NK-92 (cell line): Measurements from ENCODE around the gene ATP13A3.
"Not testable (repeated sequence)": the region's sequence is repeated elsewhere in the genome, so short reads cannot be mapped to it uniquely, and the experiment has no call there.

Experiments
- DNase-seq: peaks from one replicate; lab custom pipeline; 2025; ENCODE audit not compliant: unreplicated experiment; lab: John Stamatoyannopoulos, UW

Gene ATP13A3

GRCh38 chr3:194500198-194500597 is 13.4 kb upstream of the ATP13A3 start:
- no peak for DNase-seq

GRCh38 chr3:194499516-194499915 is 12.7 kb upstream of the ATP13A3 start:
- not testable (repeated sequence) for DNase-seq

- DNase-seq, result no peak
Measured at GRCh38 chr3:194497799-194498575, 11.2 kb upstream of the ATP13A3 start.

- DNase-seq, result no peak
Measured at GRCh38 chr3:194496217-194496919, 9.6 kb upstream of the ATP13A3 start.

GRCh38 chr3:194494951-194495374 is 8.2 kb upstream of the ATP13A3 start:
- no peak for DNase-seq

GRCh38 chr3:194493995-194494927 is 7.5 kb upstream of the ATP13A3 start:
- DNase-seq, result not testable (repeated sequence)

GRCh38 chr3:194492001-194492400 is 5.2 kb upstream of the ATP13A3 start:
- no peak for DNase-seq

- DNase-seq, result no peak
Measured at GRCh38 chr3:194489736-194490612, 3.2 kb upstream of the ATP13A3 start.

GRCh38 chr3:194488055-194488742 is 1.4 kb upstream of the ATP13A3 start:
- DNase-seq, result no peak

GRCh38 chr3:194487289-194488054 is 670 bp upstream of the ATP13A3 start:
- no peak for DNase-seq

- DNase-seq, result no peak
Measured at GRCh38 chr3:194485881-194486539, 792 bp downstream of the ATP13A3 start.

GRCh38 chr3:194485468-194485880 is 1.3 kb downstream of the ATP13A3 start:
- no peak for DNase-seq

- DNase-seq, result no peak
Measured at GRCh38 chr3:194484614-194485013, 2.2 kb downstream of the ATP13A3 start.

GRCh38 chr3:194483850-194484249 is 3.0 kb downstream of the ATP13A3 start:
- DNase-seq, result no peak

GRCh38 chr3:194482830-194483229 is 4.0 kb downstream of the ATP13A3 start:
- not testable (repeated sequence) for DNase-seq

GRCh38 chr3:194482196-194482593 is 4.6 kb downstream of the ATP13A3 start:
- DNase-seq, result no peak

- no peak for DNase-seq
Measured at GRCh38 chr3:194481525-194482195, 5.1 kb downstream of the ATP13A3 start.

- no peak for DNase-seq
Measured at GRCh38 chr3:194481103-194481502, 5.7 kb downstream of the ATP13A3 start.
